HepG2 (cell line): ENCODE measurements around the gene PDIA2. TPM values are rescaled to one million over a fixed set of nuclear protein-coding genes. Genes with fewer than 3 reads are reported as not detected.

Source experiments
- ATAC-seq: fragments of 200-7000 bp; cut with Tn5 transposase; 3 replicates; pipeline ENCODE4 v1.9.1; 2020; ENCODE audit warnings: mild to moderate bottlenecking, moderate library complexity
- BruUV-seq: library from RNA; stranded (reverse); fragments of 400-500 nt; replicated peaks from 2 replicates; lab custom pipeline; 2021; lab: Mats Ljungman, UMichigan
- CTCF ChIA-PET: fragments of 300-600 bp; formaldehyde crosslinking; extraction: SDS; loops from one replicate; lab custom pipeline; 2021; ENCODE audit warnings: low total read pairs, inconsistent platforms, low intra/inter-chr PET ratio; lab: Yijun Ruan, JAX
- POLR2A ChIA-PET: fragments of 350-600 bp; sonication (Branson Sonifier 250); formaldehyde crosslinking; loops from one replicate; lab custom pipeline; 2020; ENCODE audit warnings: antibody characterized with exemption, inconsistent platforms; lab: Yijun Ruan, JAX
- DNase-seq: peaks from one replicate; pipeline ENCODE4 v3.0.0-alpha.2; 2015; ENCODE audit warnings: low spot score
- FAIRE-seq: peaks from 3 replicates; lab custom pipeline; 2011; peaks lifted over from hg19 to GRCh38; lab: Jason Lieb, UNC
- H2AFZ ChIP-seq: one replicate; pipeline ENCODE4 v1.6.1; 2011; ENCODE audit warnings: low read length, inconsistent platforms
- H3K27ac ChIP-seq: fragments of 300-600 bp; 3 replicates; pipeline ENCODE4 v1.8.0; 2011; ENCODE audit warnings: mixed run types, mild to moderate bottlenecking, mixed read lengths, low read length, inconsistent platforms; ENCODE audit not compliant: insufficient read depth; ENCODE audit errors: extremely low read length
- H3K27me3 ChIP-seq, 2 experiments: fragments of 200-600 bp in 1 of 2; 2 replicates in 1 of 2; 3 replicates in 1 of 2; pipeline versions ENCODE4 v1.6.0 to v1.8.0; 2011; ENCODE audit warnings: low read length in 2 of 2, mild to moderate bottlenecking in 2 of 2, moderate library complexity in 2 of 2, inconsistent platforms in 1 of 2; ENCODE audit not compliant: insufficient read depth in 2 of 2, control insufficient read depth in 1 of 2
- H3K36me3 ChIP-seq, 2 experiments: fragments of 200-600 bp in 1 of 2; replicated peaks in 1 of 2; 2 replicates in 1 of 2; 3 replicates in 1 of 2; pipeline versions ENCODE4 v1.5.1 to v1.8.0; 2011; ENCODE audit warnings: low read length in 2 of 2, inconsistent platforms in 1 of 2; ENCODE audit not compliant: insufficient read depth in 2 of 2, control insufficient read depth in 1 of 2
- H3K4me1 ChIP-seq: 2 replicates; pipeline ENCODE4 v1.5.1; 2012; ENCODE audit warnings: low read length, inconsistent platforms; ENCODE audit not compliant: insufficient read depth
- H3K4me2 ChIP-seq: 2 replicates; pipeline ENCODE4 v1.6.0; 2011; ENCODE audit warnings: low read depth, low read length, inconsistent platforms
- H3K4me3 ChIP-seq, 3 experiments: fragments of 200-600 bp in 1 of 3; sonication (generic), shearing (Covaris generic) in 1 of 3; replicated peaks in 1 of 3; 2 replicates each; pipeline ENCODE4 v1.5.1; 2011 to 2016; ENCODE audit warnings: low read length in 3 of 3, inconsistent platforms in 2 of 3, low read depth in 2 of 3, mild to moderate bottlenecking in 2 of 3, control low read depth in 1 of 3, mixed read lengths in 1 of 3; ENCODE audit not compliant: insufficient read depth in 1 of 3
- H3K79me2 ChIP-seq: one replicate; pipeline ENCODE4 v1.6.1; 2011; ENCODE audit warnings: low read length, inconsistent platforms; ENCODE audit not compliant: insufficient read depth
- H3K9ac ChIP-seq: 2 replicates; pipeline ENCODE4 v1.6.0; 2011; ENCODE audit warnings: mild to moderate bottlenecking, low read depth, low read length, inconsistent platforms; ENCODE audit not compliant: insufficient read depth
- H3K9me3 ChIP-seq: 2 replicates; pipeline ENCODE4 v1.5.1; 2012; ENCODE audit warnings: mild to moderate bottlenecking, low read length
- H4K20me1 ChIP-seq: 2 replicates; pipeline ENCODE4 v1.6.0; 2011; ENCODE audit warnings: inconsistent platforms, mild to moderate bottlenecking, low read length, moderate library complexity; ENCODE audit not compliant: insufficient read depth
- AGO2 ChIP-seq: fragments of 200-400 bp; formaldehyde crosslinking; optimal IDR thresholded peaks from 2 replicates; pipeline ENCODE3; 2017; ENCODE audit warnings: mild to moderate bottlenecking, low read depth, low read length, moderate library complexity
- ASH2L ChIP-seq: fragments of 300-600, 200-600 bp; sonication (generic); IDR thresholded peaks from 2 replicates; pipeline ENCODE4 v1.7.0; 2017; ENCODE audit warnings: low read depth, mild to moderate bottlenecking, moderate library complexity, mixed read lengths, low read length; ENCODE audit not compliant: insufficient read length
- FOXM1 ChIP-seq: sonication (generic); formaldehyde crosslinking; IDR thresholded peaks from 2 replicates; pipeline ENCODE4 v1.5.0; 2020; ENCODE audit warnings: missing genetic modification reagents
- PRMT3 ChIP-seq: sonication (generic); formaldehyde crosslinking; IDR thresholded peaks from 2 replicates; pipeline ENCODE4 v1.8.1; 2022; ENCODE audit warnings: low read depth, mild to moderate bottlenecking, moderate library complexity, missing genetic modification reagents, borderline replicate concordance
- ZBTB38 ChIP-seq: sonication (generic); formaldehyde crosslinking; IDR thresholded peaks from 2 replicates; pipeline ENCODE4 v1.5.1; 2020; ENCODE audit warnings: mild to moderate bottlenecking, missing genetic modification reagents
- WGBS: methylation state at CpG from one replicate; pipeline ENCODE4 v1.1.6; 2017; ENCODE audit warnings: low lambda C conversion rate; 5-methylcytosine and 5-hydroxymethylcytosine counted together
- in situ Hi-C: cut with HindIII; loops from 2 replicates; pipeline ENCODE4 v1.10.0; 2017; ENCODE audit warnings: low pct_unique_long_range_greater_than_20kb; ENCODE audit not compliant: extremely low pct_ligation_motif_present
- intact Hi-C: fragments of 100-400 bp; cut with micrococcal nuclease; formaldehyde crosslinking; loops from one replicate; pipeline ENCODE4 v1.10.0; 2022; ENCODE audit not compliant: unreplicated experiment
- polyA plus RNA-seq, 8 experiments: library from polyadenylated mRNA; depleted of rRNA in 3 of 8; stranded (reverse) in 7 of 8; unstranded in 1 of 8; fragments of >200 nt; fragmentation: Illumina TruSeq in 4 of 8; extraction: Trizol in 4 of 8; gene quantifications; 2 replicates each; pipeline versions ENCODE4 v1.2.1 to v1.2.3, GENCODE V29; 2011 to 2016; ENCODE audit warnings: low read depth in 4 of 8, missing spikeins in 1 of 8, mixed read lengths in 1 of 8; ENCODE audit not compliant: insufficient read depth in 1 of 8
- total RNA-seq, 5 experiments: library from RNA; depleted of rRNA; stranded (reverse); fragments of >200 nt; fragmentation: Illumina TruSeq; extraction: Trizol; gene quantifications; 2 replicates each; pipeline ENCODE4 v1.2.3, GENCODE V29; 2016; ENCODE audit warnings: low read depth in 1 of 5
- TF ChIP-seq, protein P1 (sequence below): sonication (generic); formaldehyde crosslinking; IDR thresholded peaks from 2 replicates; pipeline ENCODE4 v1.5.0; 2020; ENCODE audit warnings: mild to moderate bottlenecking, missing genetic modification reagents
- TF ChIP-seq, protein P2 (sequence below): sonication (generic); formaldehyde crosslinking; IDR thresholded peaks from 2 replicates; pipeline ENCODE4 v1.5.0; 2020; ENCODE audit warnings: missing genetic modification reagents

PDIA2 gene
- total and polyA plus RNA-seq, 2 of the 13 experiments (the other 11 are each of a cell fraction or from before 2014, with no cell fraction given) = 0.35 to 1.9 TPM

GRCh38 chr16:316741-317464, 33.9 kb downstream of the PDIA2 start:
- Histone ChIP-seq H3K4me2 (no peak overlapping the region), H3K79me2 (peaks cover 59% of the 10 kb centered on the region)
- intact Hi-C loops = no loop called here
- TF ChIP-seq, protein P1, sequence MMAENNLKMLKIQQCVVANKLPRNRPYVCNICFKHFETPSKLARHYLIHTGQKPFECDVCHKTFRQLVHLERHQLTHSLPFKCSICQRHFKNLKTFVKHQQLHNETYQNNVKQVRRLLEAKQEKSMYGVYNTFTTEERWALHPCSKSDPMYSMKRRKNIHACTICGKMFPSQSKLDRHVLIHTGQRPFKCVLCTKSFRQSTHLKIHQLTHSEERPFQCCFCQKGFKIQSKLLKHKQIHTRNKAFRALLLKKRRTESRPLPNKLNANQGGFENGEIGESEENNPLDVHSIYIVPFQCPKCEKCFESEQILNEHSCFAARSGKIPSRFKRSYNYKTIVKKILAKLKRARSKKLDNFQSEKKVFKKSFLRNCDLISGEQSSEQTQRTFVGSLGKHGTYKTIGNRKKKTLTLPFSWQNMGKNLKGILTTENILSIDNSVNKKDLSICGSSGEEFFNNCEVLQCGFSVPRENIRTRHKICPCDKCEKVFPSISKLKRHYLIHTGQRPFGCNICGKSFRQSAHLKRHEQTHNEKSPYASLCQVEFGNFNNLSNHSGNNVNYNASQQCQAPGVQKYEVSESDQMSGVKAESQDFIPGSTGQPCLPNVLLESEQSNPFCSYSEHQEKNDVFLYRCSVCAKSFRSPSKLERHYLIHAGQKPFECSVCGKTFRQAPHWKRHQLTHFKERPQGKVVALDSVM (CRISPR knock-in tag) = no peak
- TF ChIP-seq, protein P2, sequence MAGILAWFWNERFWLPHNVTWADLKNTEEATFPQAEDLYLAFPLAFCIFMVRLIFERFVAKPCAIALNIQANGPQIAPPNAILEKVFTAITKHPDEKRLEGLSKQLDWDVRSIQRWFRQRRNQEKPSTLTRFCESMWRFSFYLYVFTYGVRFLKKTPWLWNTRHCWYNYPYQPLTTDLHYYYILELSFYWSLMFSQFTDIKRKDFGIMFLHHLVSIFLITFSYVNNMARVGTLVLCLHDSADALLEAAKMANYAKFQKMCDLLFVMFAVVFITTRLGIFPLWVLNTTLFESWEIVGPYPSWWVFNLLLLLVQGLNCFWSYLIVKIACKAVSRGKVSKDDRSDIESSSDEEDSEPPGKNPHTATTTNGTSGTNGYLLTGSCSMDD (CRISPR knock-in tag) = no peak
- TF ChIP-seq PRMT3 (CRISPR knock-in tag) = no peak
- peak; percentile 29 for TF ChIP-seq AGO2
- no peak for TF ChIP-seq FOXM1 (CRISPR knock-in tag)
- TF ChIP-seq ZBTB38 (CRISPR knock-in tag) = peak; percentile 76
- TF ChIP-seq ASH2L = no peak
- TF ChIP-seq, all 625 proteins: peak for 2
- ChIA-PET POLR2A (no interaction called here), CTCF (no interaction called here)
- no peaks in the 10 kb centered on the region for H3K9me3 ChIP-seq
- 95% methylated on average over 9 of the region's 19 CpGs for WGBS
- no TSS peak for BruUV-seq
- H3K36me3 ChIP-seq = peaks cover 29 to 66% of the 10 kb centered on the region in 2 experiments
- no peak overlapping the region for H3K9ac ChIP-seq
- no peak overlapping the region for H3K4me3 ChIP-seq
- H3K27ac ChIP-seq = no peak overlapping the region
- no peaks in the 10 kb centered on the region for H3K4me1 ChIP-seq
- FAIRE-seq (no peak), DNase-seq (no peak), ATAC-seq (no peak)
- no peak overlapping the region for H2AFZ ChIP-seq
- H4K20me1 ChIP-seq = peaks cover 36% of the 10 kb centered on the region; the same call in 1 of the 2 replicates
- in situ Hi-C loops = no loop called here
- no peaks in the 10 kb centered on the region for H3K27me3 ChIP-seq
